K562 (cell line): ENCODE measurements around the gene PEDS1. TPM values are rescaled to one million over a fixed set of nuclear protein-coding genes. Genes with fewer than 3 reads are reported as not detected.

ENCODE experiments used
- AFF4 ChIP-seq: sonication (generic); formaldehyde crosslinking; IDR thresholded peaks from 2 replicates; pipeline ENCODE4 v1.8.0; 2023; ENCODE audit warnings: mild to moderate bottlenecking, missing genetic modification reagents
- CBFA2T3 ChIP-seq: fragments of 450-650 bp; IDR thresholded peaks from 2 replicates; pipeline ENCODE4 v1.6.1; 2017
- ETV5 ChIP-seq: sonication (generic); formaldehyde crosslinking; IDR thresholded peaks from 2 replicates; pipeline ENCODE4 v1.4.0; 2020; ENCODE audit warnings: low read depth, mild to moderate bottlenecking, missing genetic modification reagents
- MAFG ChIP-seq: fragments of 450-650 bp; conservative IDR thresholded peaks from 2 replicates; pipeline ENCODE4 v1.6.1; 2016; ENCODE audit warnings: missing genetic modification characterization, missing compliant biosample characterization
- MTF1 ChIP-seq: fragments of 250-450 bp; sonication (Bioruptor Pico); IDR thresholded peaks from 2 replicates; pipeline ENCODE4 v1.9.0; 2021; ENCODE audit warnings: moderate library complexity, mild to moderate bottlenecking, inconsistent platforms, borderline replicate concordance
- NKRF ChIP-seq: fragments of 450-650 bp; IDR thresholded peaks from 2 replicates; pipeline ENCODE4 v1.6.1; 2016; ENCODE audit warnings: borderline replicate concordance
- OTX1 ChIP-seq: fragments of 450-650 bp; formaldehyde crosslinking; IDR thresholded peaks from 2 replicates; pipeline ENCODE4 v1.4.0; 2022; ENCODE audit warnings: mild to moderate bottlenecking
- PTRF ChIP-seq: fragments of 450-650 bp; IDR thresholded peaks from 2 replicates; pipeline ENCODE4 v1.6.1; 2016; ENCODE audit warnings: mild to moderate bottlenecking, missing genetic modification characterization, missing compliant biosample characterization
- RBM34 ChIP-seq: fragments of 200-400 bp; formaldehyde crosslinking; IDR thresholded peaks from 2 replicates; pipeline ENCODE4 v1.6.1; 2018; ENCODE audit warnings: low read length, borderline replicate concordance; ENCODE audit not compliant: insufficient read depth
- TBL1XR1 ChIP-seq, 2 experiments: IDR thresholded peaks; 2 replicates each; pipeline ENCODE4 v1.6.1; 2012; ENCODE audit warnings: improper control_type of control experiment in 2 of 2, low read length in 2 of 2, mild to moderate bottlenecking in 1 of 2
- ZFP1 ChIP-seq: fragments of 450-650 bp; formaldehyde crosslinking; IDR thresholded peaks from 2 replicates; pipeline ENCODE4 v1.4.0; 2020; ENCODE audit warnings: mild to moderate bottlenecking, mixed read lengths
- ZNF668 ChIP-seq: fragments of 250-450 bp; sonication (Bioruptor Pico); IDR thresholded peaks from 2 replicates; pipeline ENCODE4 v1.8.0; 2022; ENCODE audit warnings: mild to moderate bottlenecking, inconsistent platforms
- polyA plus RNA-seq, 8 experiments: library from polyadenylated mRNA; depleted of rRNA in 4 of 8; stranded (reverse) in 5 of 8; unstranded in 3 of 8; fragments of >200 nt; fragmentation: Nextera tagmentation in 2 of 8; fragmentation: Illumina TruSeq in 1 of 8; extraction: Ambion mirVana in 2 of 8; extraction: Trizol in 1 of 8; gene quantifications; 2 replicates each; pipeline versions ENCODE4 v1.2.1 to v1.2.3, GENCODE V29; 2011 to 2014; ENCODE audit warnings: inconsistent platforms in 1 of 8, missing spikeins in 1 of 8
- total RNA-seq, 7 experiments: library from RNA; depleted of rRNA in 6 of 7; stranded (reverse); fragments of >200 nt in 6 of 7; fragmentation: Illumina TruSeq in 2 of 7; extraction: Trizol in 2 of 7; gene quantifications; 2 replicates each; pipeline versions ENCODE4 v1.2.1 to v1.2.3, GENCODE V29; 2011 to 2021; ENCODE audit warnings: low replicate concordance in 1 of 7
- TF ChIP-seq, protein P1 (sequence below): sonication (generic); formaldehyde crosslinking; IDR thresholded peaks from 2 replicates; pipeline ENCODE4 v1.8.0; 2022; ENCODE audit warnings: mild to moderate bottlenecking, low read depth, missing genetic modification reagents
- TF ChIP-seq, protein P2 (sequence below): sonication (generic); formaldehyde crosslinking; IDR thresholded peaks from 2 replicates; pipeline ENCODE4 v1.4.0; 2020; ENCODE audit warnings: mild to moderate bottlenecking, missing genetic modification reagents

PEDS1 gene
- total and polyA plus RNA-seq, 9 of the 15 experiments (the other 6 are each of a cell fraction or from before 2014, with no cell fraction given): 2.9 to 38.5 (median 24.2) TPM

DNA sequence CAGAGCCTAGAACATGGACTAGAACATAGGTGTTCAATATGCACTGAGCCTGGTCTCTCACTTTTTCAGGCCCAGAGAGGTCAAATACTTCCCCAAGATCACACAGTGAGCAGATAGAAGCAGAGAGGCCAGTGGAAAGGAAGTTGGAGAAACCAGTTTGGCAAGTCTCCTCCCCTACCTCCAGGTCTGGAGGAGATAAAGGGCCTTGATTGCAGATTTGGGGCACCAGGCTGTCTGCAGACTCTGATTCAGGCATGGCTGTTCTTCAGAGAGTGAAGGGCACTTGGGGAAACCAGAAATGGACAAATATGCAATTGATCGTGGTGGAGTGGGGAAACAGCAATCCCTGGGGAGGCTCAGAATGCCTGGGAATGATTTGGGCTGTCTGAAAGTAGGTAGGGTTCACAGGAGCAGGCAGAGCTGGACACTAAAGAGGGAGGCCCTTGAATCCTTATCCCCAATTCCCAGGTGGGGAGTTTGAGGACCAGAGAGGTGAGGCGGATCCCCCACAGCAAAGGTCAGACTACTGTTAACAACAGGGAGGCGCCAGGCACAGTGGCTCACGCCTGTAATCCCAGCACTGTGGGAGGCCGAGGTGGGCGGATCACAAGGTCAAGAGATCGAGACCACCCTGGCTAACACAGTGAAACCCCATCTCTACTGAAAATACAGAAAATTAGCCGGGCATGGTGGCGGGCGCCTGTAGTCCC lies 2.3 kb downstream of the PEDS1 start (continued):
- TF ChIP-seq, protein P1, sequence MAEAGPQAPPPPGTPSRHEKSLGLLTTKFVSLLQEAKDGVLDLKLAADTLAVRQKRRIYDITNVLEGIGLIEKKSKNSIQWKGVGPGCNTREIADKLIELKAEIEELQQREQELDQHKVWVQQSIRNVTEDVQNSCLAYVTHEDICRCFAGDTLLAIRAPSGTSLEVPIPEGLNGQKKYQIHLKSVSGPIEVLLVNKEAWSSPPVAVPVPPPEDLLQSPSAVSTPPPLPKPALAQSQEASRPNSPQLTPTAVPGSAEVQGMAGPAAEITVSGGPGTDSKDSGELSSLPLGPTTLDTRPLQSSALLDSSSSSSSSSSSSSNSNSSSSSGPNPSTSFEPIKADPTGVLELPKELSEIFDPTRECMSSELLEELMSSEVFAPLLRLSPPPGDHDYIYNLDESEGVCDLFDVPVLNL (CRISPR knock-in tag): no peak
- TF ChIP-seq AFF4: no peak
- TF ChIP-seq, protein P2, sequence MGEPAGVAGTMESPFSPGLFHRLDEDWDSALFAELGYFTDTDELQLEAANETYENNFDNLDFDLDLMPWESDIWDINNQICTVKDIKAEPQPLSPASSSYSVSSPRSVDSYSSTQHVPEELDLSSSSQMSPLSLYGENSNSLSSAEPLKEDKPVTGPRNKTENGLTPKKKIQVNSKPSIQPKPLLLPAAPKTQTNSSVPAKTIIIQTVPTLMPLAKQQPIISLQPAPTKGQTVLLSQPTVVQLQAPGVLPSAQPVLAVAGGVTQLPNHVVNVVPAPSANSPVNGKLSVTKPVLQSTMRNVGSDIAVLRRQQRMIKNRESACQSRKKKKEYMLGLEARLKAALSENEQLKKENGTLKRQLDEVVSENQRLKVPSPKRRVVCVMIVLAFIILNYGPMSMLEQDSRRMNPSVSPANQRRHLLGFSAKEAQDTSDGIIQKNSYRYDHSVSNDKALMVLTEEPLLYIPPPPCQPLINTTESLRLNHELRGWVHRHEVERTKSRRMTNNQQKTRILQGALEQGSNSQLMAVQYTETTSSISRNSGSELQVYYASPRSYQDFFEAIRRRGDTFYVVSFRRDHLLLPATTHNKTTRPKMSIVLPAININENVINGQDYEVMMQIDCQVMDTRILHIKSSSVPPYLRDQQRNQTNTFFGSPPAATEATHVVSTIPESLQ (CRISPR knock-in tag): no peak
- TF ChIP-seq OTX1: no peak
- peak; percentile 86 for TF ChIP-seq CBFA2T3
- TF ChIP-seq NKRF: no peak
- no peak for TF ChIP-seq RBM34
- no peak for TF ChIP-seq ZNF668
- no peak for TF ChIP-seq ETV5 (CRISPR knock-in tag)
- no peak for TF ChIP-seq ZFP1 (CRISPR knock-in tag)
- no peak for TF ChIP-seq MAFG (tag)
- no peak for TF ChIP-seq MTF1
- peak in 1 of 2 experiments; percentile 54; a peak in 1 of 4 replicates for TF ChIP-seq TBL1XR1 (IDR thresholded peaks at IDR 0.05; ENCODE audit: low read length in 2 of 2)
- no peak for TF ChIP-seq PTRF (tag)
